Measurements from ENCODE around the gene GALNT18.
"Not testable (repeated sequence)": the region's sequence is repeated elsewhere in the genome, so short reads cannot be mapped to it uniquely, and the experiment has no call there.

- not testable (repeated sequence) for TF ChIP-seq CTCF (conservative IDR thresholded peaks at IDR 0.05; ENCODE audit: low read depth in 2 of 2); EZH2 (IDR thresholded peaks at IDR 0.05; ENCODE audit: low read depth, unreplicated experiment); ETS1 (IDR thresholded peaks at IDR 0.05); POLR2AphosphoS5 (IDR thresholded peaks at IDR 0.05; ENCODE audit: low read depth); REST (IDR thresholded peaks at IDR 0.05; ENCODE audit: unreplicated experiment); ZNF114 (CRISPR knock-in tag; IDR thresholded peaks at IDR 0.05); EZH2phosphoT487 (IDR thresholded peaks at IDR 0.05; ENCODE audit: unreplicated experiment); ZNF331 (CRISPR knock-in tag; IDR thresholded peaks at IDR 0.05; ENCODE audit: low read depth); CREB1 (CRISPR knock-in tag; IDR thresholded peaks at IDR 0.05; ENCODE audit: low read depth); JUNB (IDR thresholded peaks at IDR 0.05; ENCODE audit: unreplicated experiment); STAT1 (IDR thresholded peaks at IDR 0.05; ENCODE audit: unreplicated experiment)
Observed at GRCh38 chr11:11351851-11352250, 270.0 kb downstream of the GALNT18 start.
